HCT116 (cell line): ENCODE data around the gene GLRX3. TPM values are rescaled to one million over a fixed set of nuclear protein-coding genes. Genes with fewer than 3 reads are reported as not detected.

Source experiments
- ATAC-seq: fragments of 200-7000 bp; cut with Tn5 transposase; 2 replicates; pipeline ENCODE4 v1.9.1; 2020; ENCODE audit warnings: mild to moderate bottlenecking, moderate library complexity
- BruUV-seq: library from RNA; stranded (reverse); fragments of 400-500 nt; replicated peaks from 2 replicates; lab custom pipeline; 2021; lab: Mats Ljungman, UMichigan
- CTCF ChIA-PET: fragments of 300-600 bp; sonication (Branson Sonifier 250); formaldehyde crosslinking; loops from one replicate; lab custom pipeline; 2021; ENCODE audit warnings: antibody characterized with exemption; lab: Charles Lee
- POLR2A ChIA-PET: fragments of 300-600, 350-600 bp; sonication (Branson Sonifier 250); formaldehyde crosslinking; loops from one replicate; lab custom pipeline; 2021; ENCODE audit warnings: antibody characterized with exemption; lab: Charles Lee
- RAD21 ChIA-PET, 2 experiments: fragments of 300-600 bp; sonication (Branson Sonifier 250); formaldehyde crosslinking; loops; one replicate each; lab custom pipeline; 2023; ENCODE audit warnings: low total read pairs in 2 of 2; ENCODE audit not compliant: uncharacterized antibody in 2 of 2, unreplicated experiment in 2 of 2, low non-redundant PET in 1 of 2; lab: Charles Lee
- DNase-seq: peaks from one replicate; pipeline ENCODE4 v3.0.0-alpha.2; 2010; ENCODE audit warnings: low read depth, low spot score
- H2AFZ ChIP-seq: fragments of 200-600 bp; shearing (Covaris generic), sonication (generic); 2 replicates; pipeline ENCODE4 v1.6.1; 2017; ENCODE audit warnings: low read depth, mixed run types, mixed read lengths, antibody characterized with exemption, low read length; ENCODE audit not compliant: poor library complexity, severe bottlenecking
- H3K27ac ChIP-seq: 2 replicates; pipeline ENCODE4 v1.5.1; 2012; ENCODE audit warnings: low read depth, low read length
- H3K27me3 ChIP-seq: fragments of 200-600 bp; sonication (generic); 2 replicates; pipeline ENCODE4 v1.6.1; 2016; ENCODE audit warnings: mixed run types, low read length, mixed read lengths; ENCODE audit not compliant: insufficient read depth
- H3K36me3 ChIP-seq, 2 experiments: fragments of 200-500 bp in 1 of 2; fragments of 200-600 bp in 1 of 2; sonication (Bioruptor generic) in 1 of 2; sonication (generic) in 1 of 2; 2 replicates each; pipeline versions ENCODE4 v1.5.1 to v1.6.1; 2014 to 2016; ENCODE audit warnings: low read length in 2 of 2, inconsistent platforms in 1 of 2, mixed read lengths in 1 of 2, mixed run types in 1 of 2; ENCODE audit not compliant: insufficient read depth in 2 of 2, control insufficient read depth in 1 of 2
- H3K4me1 ChIP-seq, 2 experiments: fragments of 200-600 bp in 1 of 2; sonication (generic) in 1 of 2; 2 replicates each; pipeline versions ENCODE4 v1.5.1 to v1.6.1; 2012 to 2017; ENCODE audit warnings: low read length in 2 of 2, inconsistent platforms in 1 of 2, mild to moderate bottlenecking in 1 of 2, mixed read lengths in 1 of 2, mixed run types in 1 of 2, moderate library complexity in 1 of 2; ENCODE audit not compliant: insufficient read depth in 2 of 2, control insufficient read depth in 1 of 2
- H3K4me2 ChIP-seq: fragments of 200-600 bp; sonication (generic); 2 replicates; pipeline ENCODE4 v1.6.1; 2017; ENCODE audit warnings: mixed run types, low read length, mixed read lengths
- H3K4me3 ChIP-seq, 2 experiments: fragments of 200-600 bp in 1 of 2; sonication (generic) in 1 of 2; replicated peaks in 1 of 2; 2 replicates each; pipeline ENCODE4 v1.5.1; 2011 to 2016; ENCODE audit warnings: low read length in 2 of 2, control low read depth in 1 of 2, low read depth in 1 of 2, mild to moderate bottlenecking in 1 of 2, mixed read lengths in 1 of 2, mixed run types in 1 of 2
- H3K79me2 ChIP-seq: fragments of 200-600 bp; sonication (generic); 2 replicates; pipeline ENCODE4 v1.6.1; 2017; ENCODE audit warnings: mild to moderate bottlenecking, mixed run types, low read length, moderate library complexity, mixed read lengths; ENCODE audit not compliant: insufficient read depth
- H3K9ac ChIP-seq: fragments of 200-600 bp; sonication (generic); 2 replicates; pipeline ENCODE4 v1.6.1; 2016; ENCODE audit warnings: low read length, mixed read lengths
- H3K9me2 ChIP-seq: fragments of 200-600 bp; sonication (generic), shearing (Covaris generic); 2 replicates; pipeline ENCODE4 v1.6.1; 2017; ENCODE audit warnings: mixed run types, mild to moderate bottlenecking, moderate library complexity; ENCODE audit not compliant: insufficient read depth
- H3K9me3 ChIP-seq, 2 experiments: fragments of 200-500 bp in 1 of 2; fragments of 200-600 bp in 1 of 2; sonication (Bioruptor generic) in 1 of 2; sonication (generic) in 1 of 2; 2 replicates each; pipeline ENCODE4 v1.6.1; 2014 to 2017; ENCODE audit warnings: low read length in 2 of 2, mixed read lengths in 2 of 2, inconsistent platforms in 1 of 2, low read depth in 1 of 2, mild to moderate bottlenecking in 1 of 2, mixed run types in 1 of 2, moderate library complexity in 1 of 2; ENCODE audit not compliant: control insufficient read depth in 1 of 2, insufficient read depth in 1 of 2
- H4K20me1 ChIP-seq: fragments of 200-600 bp; sonication (generic), shearing (Covaris generic); 2 replicates; pipeline ENCODE4 v1.6.1; 2017; ENCODE audit warnings: mixed run types, mild to moderate bottlenecking, moderate library complexity; ENCODE audit not compliant: insufficient read depth
- ATF3 ChIP-seq: IDR thresholded peaks from 2 replicates; pipeline ENCODE4 v1.6.1; 2012
- MAX ChIP-seq: IDR thresholded peaks from 2 replicates; pipeline ENCODE4 v1.6.1; 2012
- RAD21 ChIP-seq: IDR thresholded peaks from 2 replicates; pipeline ENCODE4 v1.6.1; 2012; ENCODE audit warnings: low read depth, mild to moderate bottlenecking
- ZFX ChIP-seq: fragments of 450-650 bp; IDR thresholded peaks from 2 replicates; pipeline ENCODE4 v1.6.1; 2017
- intact Hi-C: fragments of 100-400 bp; cut with micrococcal nuclease; formaldehyde crosslinking; loops from 2 replicates; pipeline ENCODE4 v1.10.0; 2022
- total RNA-seq: library from RNA; stranded (reverse); gene quantifications from one replicate; pipeline ENCODE4 v1.2.1, GENCODE V29; 2021; ENCODE audit not compliant: unreplicated experiment

Gene GLRX3
- total RNA-seq, 1 experiment from 2014 or later = 59.1 TPM

GRCh38 chr10:130169136-130169859 is 33.1 kb downstream of the GLRX3 start:
- Histone ChIP-seq H3K9ac (no peak overlapping the region), H4K20me1 (no peaks in the 10 kb centered on the region), H3K4me1 (no peaks in the 10 kb centered on the region), H3K27ac (no peak overlapping the region), H3K9me3 (no peaks in the 10 kb centered on the region), H3K9me2 (no peaks in the 10 kb centered on the region), H3K79me2 (peaks cover 8% of the 10 kb centered on the region), H3K4me3 (no peak overlapping the region), H3K4me2 (no peak overlapping the region), H3K27me3 (no peaks in the 10 kb centered on the region), H3K36me3 (no peaks in the 10 kb centered on the region), H2AFZ (no peak overlapping the region)
- ChIA-PET RAD21 (no interaction called here), CTCF (interaction anchor here (0.9 kb wide), 1 partner anchor 10 kb away, joined by 4 read pairs; no protein-coding TSS in a partner anchor), POLR2A (no interaction called here)
- ATAC-seq = no peak
- DNase-seq = no peak
- TF ChIP-seq MAX = no peak
- TF ChIP-seq RAD21 = no peak
- TF ChIP-seq ZFX = no peak
- no TSS peak for BruUV-seq
- intact Hi-C loops = no loop called here

- intact Hi-C loops = loop anchor here (10.0 kb wide), 1 partner anchor 286 kb away; no protein-coding TSS in a partner anchor
- no peak for DNase-seq
- H3K9ac ChIP-seq = no peak overlapping the region
- ChIA-PET RAD21 (no interaction called here), POLR2A (no interaction called here)
- no peak overlapping the region for H3K4me3 ChIP-seq
- H3K36me3 ChIP-seq = 0 out of 4 replicates have a peak, but pooled peaks cover 0 to 6% of the 10 kb centered on the region in 2 experiments
- H3K9me3 ChIP-seq = no peaks in the 10 kb centered on the region
- TF ChIP-seq ATF3 = no peak
- TF ChIP-seq, all 23 proteins: peak for 0
- no peak for ATAC-seq
- Histone ChIP-seq H3K27ac (no peak overlapping the region), H3K4me1 (no peaks in the 10 kb centered on the region), H3K4me2 (no peak overlapping the region), H3K79me2 (peaks cover 8% of the 10 kb centered on the region), H4K20me1 (no peaks in the 10 kb centered on the region), H2AFZ (no peak overlapping the region), H3K9me2 (no peaks in the 10 kb centered on the region), H3K27me3 (no peaks in the 10 kb centered on the region)
- BruUV-seq = no TSS peak
- CTCF ChIA-PET = no interaction called here
Observed at GRCh38 chr10:130171196-130171595, 35.0 kb downstream of the GLRX3 start.
